Measurements from ENCODE around the gene MS4A2.
"Not testable (repeated sequence)": the region's sequence is repeated elsewhere in the genome, so short reads cannot be mapped to it uniquely, and the experiment has no call there.

- TF ChIP-seq TARDBP (IDR thresholded peaks at IDR 0.05); SUZ12 (IDR thresholded peaks at IDR 0.05); CTBP1 (IDR thresholded peaks at IDR 0.05; ENCODE audit: borderline replicate concordance); SP1 (IDR thresholded peaks at IDR 0.05); NFRKB (IDR thresholded peaks at IDR 0.05); BHLHE40 (IDR thresholded peaks at IDR 0.05; ENCODE audit: borderline replicate concordance); L3MBTL2 (conservative IDR thresholded peaks at IDR 0.05); PKNOX1 (IDR thresholded peaks at IDR 0.05); ZNF384 (IDR thresholded peaks at IDR 0.05); ARNT (IDR thresholded peaks at IDR 0.05); FOXM1 (IDR thresholded peaks at IDR 0.05; ENCODE audit: borderline replicate concordance): not testable (repeated sequence)
These were observed 16.1 kb downstream of the MS4A2 start for GRCh38 chr11:60104471-60105115.

Data from HEK293T (cell line).